Ascending aorta (tissue), 2 donors: Measurements from ENCODE around the gene P2RY13. TPM values are rescaled to one million over a fixed set of nuclear protein-coding genes. Genes with fewer than 3 reads are reported as not detected.

Experiments
- DNase-seq, 2 donors: peaks; one replicate each; pipeline ENCODE4 v3.0.0-alpha.2; 2019; ENCODE audit warnings: low spot score in 2 of 2
- H3K27ac ChIP-seq, 2 donors: fragments of 200-600 bp; sonication (generic); one replicate each; pipeline ENCODE4 v1.5.1; 2016 to 2017; ENCODE audit warnings: mild to moderate bottlenecking in 1 of 2
- H3K27me3 ChIP-seq: fragments of 200-600 bp; sonication (generic); one replicate; pipeline ENCODE4 v1.5.1; 2017
- H3K36me3 ChIP-seq, 2 donors: fragments of 200-600 bp; sonication (generic); one replicate each; pipeline ENCODE4 v1.5.1; 2016
- H3K4me1 ChIP-seq, 2 donors: fragments of 200-600 bp; sonication (generic); one replicate each; pipeline ENCODE4 v1.5.1; 2016 to 2017; ENCODE audit warnings: mild to moderate bottlenecking in 1 of 2
- H3K4me3 ChIP-seq, 2 donors: fragments of 200-600 bp; sonication (generic); one replicate each; pipeline ENCODE4 v1.5.1; 2016 to 2017; ENCODE audit warnings: mild to moderate bottlenecking in 1 of 2
- H3K9me3 ChIP-seq, 2 donors: fragments of 200-600 bp; sonication (generic); one replicate each; pipeline ENCODE4 v1.5.1; 2016
- CTCF ChIP-seq, 3 experiments: fragments of 200-600 bp in 2 of 3; fragments of 450-650 bp in 1 of 3; sonication (generic) in 2 of 3; IDR thresholded peaks; one replicate each; pipeline ENCODE4 v1.5.1; 2016 to 2019; ENCODE audit warnings: antibody characterized with exemption in 3 of 3, mild to moderate bottlenecking in 1 of 3, moderate library complexity in 1 of 3
- intact Hi-C: fragments of 100-400 bp; cut with DNase I; formaldehyde crosslinking; loops from one replicate; pipeline ENCODE4 v1.15.1; 2023
- total RNA-seq: library from RNA; depleted of rRNA; stranded (reverse); fragments of >200 nt; gene quantifications from one replicate; pipeline ENCODE4 v1.1.0, GENCODE V29; 2016

Gene P2RY13
- total RNA-seq, 1 donor from 2014 or later: 0.75 TPM

GRCh38 chr3:151312972-151313371 is 16.4 kb downstream of the P2RY13 start:
- no peak for DNase-seq
- Histone ChIP-seq H3K27ac (no peak overlapping the region), H3K4me1 (no peaks in the 10 kb centered on the region), H3K4me3 (no peak overlapping the region), H3K27me3 (no peaks in the 10 kb centered on the region), H3K36me3 (no peaks in the 10 kb centered on the region), H3K9me3 (no peaks in the 10 kb centered on the region)
- no peak for TF ChIP-seq CTCF (IDR thresholded peaks at IDR 0.05)
- intact Hi-C loops: no loop called here

GRCh38 chr3:151309566-151309965 is 19.8 kb downstream of the P2RY13 start:
- Histone ChIP-seq H3K4me1 (no peaks in the 10 kb centered on the region), H3K36me3 (no peaks in the 10 kb centered on the region), H3K4me3 (no peak overlapping the region), H3K27me3 (no peaks in the 10 kb centered on the region), H3K9me3 (no peaks in the 10 kb centered on the region), H3K27ac (no peak overlapping the region)
- intact Hi-C loops: no loop called here
- no peak for TF ChIP-seq CTCF (IDR thresholded peaks at IDR 0.05)
- DNase-seq: no peak

- DNase-seq: no peak
- H3K9me3 ChIP-seq: no peaks in the 10 kb centered on the region
- H3K36me3 ChIP-seq: no peaks in the 10 kb centered on the region
- no peak for TF ChIP-seq CTCF (IDR thresholded peaks at IDR 0.05)
- H3K27me3 ChIP-seq: no peaks in the 10 kb centered on the region
- no peak overlapping the region for H3K4me3 ChIP-seq
- H3K27ac ChIP-seq: no peak overlapping the region
- intact Hi-C loops: no loop called here
- no peaks in the 10 kb centered on the region for H3K4me1 ChIP-seq
Measured at GRCh38 chr3:151307583-151308488, 21.5 kb downstream of the P2RY13 start.

GRCh38 chr3:151307131-151307530 is 22.2 kb downstream of the P2RY13 start:
- no peak for TF ChIP-seq CTCF (IDR thresholded peaks at IDR 0.05)
- Histone ChIP-seq H3K36me3 (no peaks in the 10 kb centered on the region), H3K4me3 (no peak overlapping the region), H3K27me3 (no peaks in the 10 kb centered on the region), H3K4me1 (no peaks in the 10 kb centered on the region), H3K9me3 (no peaks in the 10 kb centered on the region), H3K27ac (no peak overlapping the region)
- intact Hi-C loops: no loop called here
- no peak for DNase-seq

- DNase-seq: no peak
Measured at GRCh38 chr3:151306168-151306810, 23.1 kb downstream of the P2RY13 start.

More at GRCh38 chr3:151306168-151306810, 23.1 kb downstream of the P2RY13 start:
- H3K4me1 ChIP-seq: no peaks in the 10 kb centered on the region
- intact Hi-C loops: no loop called here
- H3K27me3 ChIP-seq: no peaks in the 10 kb centered on the region
- no peaks in the 10 kb centered on the region for H3K9me3 ChIP-seq
- no peak for TF ChIP-seq CTCF (IDR thresholded peaks at IDR 0.05)
- H3K36me3 ChIP-seq: no peaks in the 10 kb centered on the region
- H3K27ac ChIP-seq: no peak overlapping the region
- no peak overlapping the region for H3K4me3 ChIP-seq
